ENCODE results near the gene BTN3A1.

DNA sequence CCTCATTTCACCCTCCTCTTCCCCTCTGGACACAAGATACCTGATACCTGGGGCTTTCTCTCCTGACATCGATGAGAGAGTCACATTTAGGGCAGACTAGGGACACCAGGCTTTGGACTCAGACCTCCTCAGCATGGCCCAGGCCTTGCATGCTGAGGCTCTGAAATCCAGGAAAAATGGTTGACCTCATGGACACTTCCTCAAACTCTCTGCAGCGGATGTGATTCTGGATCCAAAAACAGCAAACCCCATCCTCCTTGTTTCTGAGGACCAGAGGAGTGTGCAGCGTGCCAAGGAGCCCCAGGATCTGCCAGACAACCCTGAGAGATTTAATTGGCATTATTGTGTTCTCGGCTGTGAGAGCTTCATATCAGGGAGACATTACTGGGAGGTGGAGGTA is 10.9 kb downstream of the BTN3A1 start:
- TF ChIP-seq CTCF (IDR thresholded peaks at IDR 0.05) (no peak), EP300 (IDR thresholded peaks at IDR 0.05) (no peak), POLR2A (IDR thresholded peaks at IDR 0.05) (no peak), POLR2AphosphoS5 (IDR thresholded peaks at IDR 0.05) (no peak)

All from sigmoid colon (tissue), 4 donors.